WTC11 (cell line): ENCODE measurements around the gene SYCP2. TPM values are rescaled to one million over a fixed set of nuclear protein-coding genes. Genes with fewer than 3 reads are reported as not detected.

ENCODE experiments used
- ATAC-seq: fragments of 200-7000 bp; cut with Tn5 transposase; 2 replicates; pipeline ENCODE4 v1.10.0; 2021; ENCODE audit warnings: mild to moderate bottlenecking, moderate library complexity
- CTCF ChIA-PET: fragments of 300-600 bp; sonication (Branson Sonifier 250); formaldehyde crosslinking; loops from one replicate; lab custom pipeline; 2021; ENCODE audit warnings: antibody characterized with exemption; lab: Charles Lee
- POLR2A ChIA-PET: fragments of 350-600 bp; sonication (Branson Sonifier 250); formaldehyde crosslinking; loops from one replicate; lab custom pipeline; 2021; ENCODE audit warnings: antibody characterized with exemption; lab: Charles Lee
- DNase-seq: peaks from one replicate; pipeline ENCODE4 v3.0.0; 2021; ENCODE audit warnings: low spot score
- H3K27ac Mint-ChIP-seq: 2 replicates; pipeline ENCODE4 v1.8.0; 2021; ENCODE audit warnings: mixed read lengths
- H3K27me3 Mint-ChIP-seq: 2 replicates; pipeline ENCODE4 v1.8.0; 2021; ENCODE audit warnings: low read depth, mild to moderate bottlenecking, moderate library complexity, mixed read lengths
- H3K36me3 Mint-ChIP-seq: 2 replicates; pipeline ENCODE4 v1.8.0; 2021; ENCODE audit warnings: mixed read lengths
- H3K4me1 Mint-ChIP-seq: 2 replicates; pipeline ENCODE4 v1.8.0; 2022; ENCODE audit warnings: mixed read lengths
- H3K4me3 Mint-ChIP-seq: 2 replicates; pipeline ENCODE4 v1.8.0; 2021; ENCODE audit warnings: mild to moderate bottlenecking, moderate library complexity, mixed read lengths
- H3K9me3 Mint-ChIP-seq: 2 replicates; pipeline ENCODE4 v1.8.0; 2021; ENCODE audit warnings: mixed read lengths
- AR ChIP-seq: fragments of 250-450 bp; sonication (Bioruptor Pico); IDR thresholded peaks from 2 replicates; pipeline ENCODE4 v1.9.0; 2021; ENCODE audit warnings: mild to moderate bottlenecking
- ATF6 ChIP-seq: sonication (generic); formaldehyde crosslinking; IDR thresholded peaks from 2 replicates; pipeline ENCODE4 v1.8.1; 2023; ENCODE audit warnings: mild to moderate bottlenecking, missing genetic modification reagents
- E2F4 ChIP-seq: sonication (generic); formaldehyde crosslinking; IDR thresholded peaks from 2 replicates; pipeline ENCODE4 v1.8.1; 2022; ENCODE audit warnings: low read depth, mild to moderate bottlenecking, moderate library complexity, missing genetic modification reagents, borderline replicate concordance
- ELF4 ChIP-seq: sonication (generic); formaldehyde crosslinking; IDR thresholded peaks from 2 replicates; pipeline ENCODE4 v1.8.1; 2022; ENCODE audit warnings: low read depth, mild to moderate bottlenecking, moderate library complexity, missing genetic modification reagents
- EMX1 ChIP-seq: fragments of 250-450 bp; sonication (Bioruptor Pico); IDR thresholded peaks from 2 replicates; pipeline ENCODE4 v1.8.0; 2021; ENCODE audit warnings: mild to moderate bottlenecking
- FOXJ3 ChIP-seq: sonication (generic); formaldehyde crosslinking; IDR thresholded peaks from 2 replicates; pipeline ENCODE4 v1.9.0; 2021; ENCODE audit warnings: missing genetic modification reagents, mild to moderate bottlenecking, borderline replicate concordance
- GABPB1 ChIP-seq: sonication (generic); formaldehyde crosslinking; IDR thresholded peaks from 2 replicates; pipeline ENCODE4 v1.8.1; 2023; ENCODE audit warnings: mild to moderate bottlenecking, missing genetic modification reagents
- NFE2L1 ChIP-seq: sonication (generic); formaldehyde crosslinking; IDR thresholded peaks from 2 replicates; pipeline ENCODE4 v1.8.1; 2023; ENCODE audit warnings: missing genetic modification reagents
- NR1H2 ChIP-seq: sonication (generic); formaldehyde crosslinking; IDR thresholded peaks from 2 replicates; pipeline ENCODE4 v1.9.0; 2021; ENCODE audit warnings: mild to moderate bottlenecking, moderate library complexity, missing genetic modification reagents
- NR2C2 ChIP-seq: sonication (generic); formaldehyde crosslinking; IDR thresholded peaks from 2 replicates; pipeline ENCODE4 v1.8.0; 2022; ENCODE audit warnings: mild to moderate bottlenecking, missing genetic modification reagents
- NR3C1 ChIP-seq: sonication (generic); formaldehyde crosslinking; conservative IDR thresholded peaks from 2 replicates; pipeline ENCODE4 v1.8.1; 2023; ENCODE audit warnings: low read depth, mild to moderate bottlenecking, missing genetic modification reagents
- RELA ChIP-seq: sonication (generic); formaldehyde crosslinking; IDR thresholded peaks from 2 replicates; pipeline ENCODE4 v1.8.1; 2022; ENCODE audit warnings: missing genetic modification reagents, mild to moderate bottlenecking, borderline replicate concordance
- SMAD3 ChIP-seq: sonication (generic); formaldehyde crosslinking; IDR thresholded peaks from 2 replicates; pipeline ENCODE4 v1.8.0; 2022; ENCODE audit warnings: missing genetic modification reagents, mild to moderate bottlenecking, borderline replicate concordance
- ZMAT4 ChIP-seq: fragments of 250-450 bp; sonication (Bioruptor Pico); IDR thresholded peaks from 2 replicates; pipeline ENCODE4 v1.9.0; 2021; ENCODE audit warnings: mild to moderate bottlenecking
- ZNF281 ChIP-seq: sonication (generic); formaldehyde crosslinking; IDR thresholded peaks from 2 replicates; pipeline ENCODE4 v1.8.0; 2023; ENCODE audit warnings: mild to moderate bottlenecking, missing genetic modification reagents
- ZNF512 ChIP-seq: sonication (generic); formaldehyde crosslinking; IDR thresholded peaks from 2 replicates; pipeline ENCODE4 v1.8.1; 2022; ENCODE audit warnings: missing genetic modification reagents, borderline replicate concordance
- ZSCAN18 ChIP-seq: fragments of 250-450 bp; sonication (Bioruptor Pico); IDR thresholded peaks from 2 replicates; pipeline ENCODE4 v2.1.2; 2022; ENCODE audit warnings: mild to moderate bottlenecking, moderate library complexity
- total RNA-seq: library from RNA; stranded (reverse); gene quantifications from 3 replicates; pipeline ENCODE4 v1.2.3, GENCODE V29; 2021

Gene SYCP2
- total RNA-seq, 1 experiment from 2014 or later = 0.31 TPM

- no peak overlapping the region for H3K27ac Mint-ChIP-seq
- no peak for DNase-seq
- no peak for TF ChIP-seq RELA (CRISPR knock-in tag)
- TF ChIP-seq ZNF512 (CRISPR knock-in tag) = no peak
- no peak for TF ChIP-seq ZNF281 (CRISPR knock-in tag)
- TF ChIP-seq EMX1 (CRISPR knock-in tag) = no peak
- TF ChIP-seq ATF6 (CRISPR knock-in tag) = no peak
- TF ChIP-seq SMAD3 (CRISPR knock-in tag) = no peak
- TF ChIP-seq NFE2L1 (CRISPR knock-in tag) = no peak
- no peak for TF ChIP-seq ZSCAN18 (CRISPR knock-in tag)
- no peak for TF ChIP-seq ZMAT4 (CRISPR knock-in tag)
- TF ChIP-seq E2F4 (CRISPR knock-in tag) = no peak
- TF ChIP-seq AR (CRISPR knock-in tag) = no peak
- no peak for TF ChIP-seq NR1H2 (CRISPR knock-in tag)
- no peak for TF ChIP-seq NR2C2 (CRISPR knock-in tag)
- TF ChIP-seq FOXJ3 (CRISPR knock-in tag) = no peak
- no peak for TF ChIP-seq NR3C1 (CRISPR knock-in tag)
- TF ChIP-seq GABPB1 (CRISPR knock-in tag) = no peak
- TF ChIP-seq ELF4 (CRISPR knock-in tag) = no peak
- H3K4me3 Mint-ChIP-seq = no peak overlapping the region
- peaks cover 3% of the 10 kb centered on the region; the same call in 1 of the 2 replicates for H3K36me3 Mint-ChIP-seq
- ChIA-PET POLR2A (no interaction called here), CTCF (no interaction called here)
- ATAC-seq = no peak
- H3K27me3 Mint-ChIP-seq = peaks cover 77% of the 10 kb centered on the region
- no peaks in the 10 kb centered on the region for H3K4me1 Mint-ChIP-seq
- H3K9me3 Mint-ChIP-seq = peaks cover 36% of the 10 kb centered on the region
Observed at GRCh38 chr20:59858425-59858824, 75.0 kb downstream of the SYCP2 start.
